ENCODE results near the gene FCER1G. TPM values are rescaled to one million over a fixed set of nuclear protein-coding genes. Genes with fewer than 3 reads are reported as not detected.

Gene FCER1G
- total and polyA plus RNA-seq, 4 donors, result 25.4 to 77.1 (median 39.3) TPM

GRCh38 chr1:161217831-161218230 lies 2.7 kb downstream of the FCER1G start:
- H3K9ac ChIP-seq (ENCODE audit: low read depth in 1 of 2, low read length in 2 of 2), result peak overlapping the region in 1 of 2 donors; percentile 30
- peak overlapping the region; percentile 86 to 100 for H3K27ac ChIP-seq (ENCODE audit: low read depth in 1 of 2, low read length in 2 of 2)
- peak overlapping the region in 1 of 3 donors; percentile 26 for H3K4me3 ChIP-seq (ENCODE audit: low read depth in 1 of 3, low read length in 3 of 3)
- peaks cover 9 to 43% (median 22%) of the 10 kb centered on the region in 4 donors for H3K4me1 ChIP-seq (ENCODE audit: control insufficient read depth in 4 of 4, insufficient read depth in 4 of 4, low read length in 3 of 4)
- H3K36me3 ChIP-seq (ENCODE audit: control insufficient read depth in 4 of 4, insufficient read depth in 3 of 4, low read depth in 1 of 4, low read length in 3 of 4), result peaks cover 7 to 22% (median 16%) of the 10 kb centered on the region in 4 donors
- WGBS, result 79% methylated on average over 6 of the region's 6 CpGs
- TF ChIP-seq ZBTB33 (IDR thresholded peaks at IDR 0.05), result no peak
- no peak for TF ChIP-seq FOXA2 (IDR thresholded peaks at IDR 0.05)
- TF ChIP-seq FOXA1 (IDR thresholded peaks at IDR 0.05), result no peak
- no peak for TF ChIP-seq EGR1 (IDR thresholded peaks at IDR 0.05; ENCODE audit: low read depth in 2 of 2)
- no peak for TF ChIP-seq REST (IDR thresholded peaks at IDR 0.05)
- no peak for TF ChIP-seq CTCF (IDR thresholded peaks at IDR 0.05; ENCODE audit: low read depth, low read length, missing input control)
- TF ChIP-seq NR2F2 (IDR thresholded peaks at IDR 0.05), result no peak
- TF ChIP-seq TAF1 (conservative IDR thresholded peaks at IDR 0.05), result no peak
- no peak for TF ChIP-seq SP1 (IDR thresholded peaks at IDR 0.05)
- TF ChIP-seq RAD21 (IDR thresholded peaks at IDR 0.05), result no peak
- no peak for TF ChIP-seq HNF4A (conservative IDR thresholded peaks at IDR 0.05)
- no peaks in the 10 kb centered on the region for H3K27me3 ChIP-seq (ENCODE audit: control insufficient read depth in 4 of 4, insufficient read depth in 4 of 4, low read length in 3 of 4)
- H3K9me3 ChIP-seq (ENCODE audit: control insufficient read depth in 4 of 4, low read length in 3 of 4), result no peaks in the 10 kb centered on the region
- DNase-seq (ENCODE audit: low spot score), result no peak

GRCh38 chr1:161218301-161219077 lies 3.4 kb downstream of the FCER1G start:
- Histone ChIP-seq H3K9ac (ENCODE audit: low read depth in 1 of 2, low read length in 2 of 2) (no peak overlapping the region), H3K27ac (ENCODE audit: low read depth in 1 of 2, low read length in 2 of 2) (peak overlapping the region; percentile 86 to 100), H3K4me3 (ENCODE audit: low read depth in 1 of 3, low read length in 3 of 3) (no peak overlapping the region), H3K9me3 (ENCODE audit: control insufficient read depth in 4 of 4, low read length in 3 of 4) (no peaks in the 10 kb centered on the region), H3K27me3 (ENCODE audit: control insufficient read depth in 4 of 4, insufficient read depth in 4 of 4, low read length in 3 of 4) (no peaks in the 10 kb centered on the region), H3K4me1 (ENCODE audit: control insufficient read depth in 4 of 4, insufficient read depth in 4 of 4, low read length in 3 of 4) (peaks cover 9 to 43% (median 22%) of the 10 kb centered on the region in 4 donors), H3K36me3 (ENCODE audit: control insufficient read depth in 4 of 4, insufficient read depth in 3 of 4, low read depth in 1 of 4, low read length in 3 of 4) (peaks cover 2 to 16% (median 10%) of the 10 kb centered on the region in 4 donors)
- peak; percentile 70 for DNase-seq (ENCODE audit: low spot score)
- no peak for TF ChIP-seq FOXA2 (IDR thresholded peaks at IDR 0.05)
- TF ChIP-seq MAX (IDR thresholded peaks at IDR 0.05), result no peak
- 39% methylated on average over 8 of the region's 8 CpGs for WGBS
